GM19372 (cell line): ENCODE results near the gene MET.
"Not testable (repeated sequence)": the region's sequence is repeated elsewhere in the genome, so short reads cannot be mapped to it uniquely, and the experiment has no call there.

Experiments
- ATAC-seq: cut with Tn5 transposase; IDR thresholded peaks from one replicate; pipeline ENCODE4 v1.9.1; 2021; ENCODE audit warnings: mild to moderate bottlenecking, low read depth, moderate library complexity; ENCODE audit not compliant: unreplicated experiment

MET gene

DNA sequence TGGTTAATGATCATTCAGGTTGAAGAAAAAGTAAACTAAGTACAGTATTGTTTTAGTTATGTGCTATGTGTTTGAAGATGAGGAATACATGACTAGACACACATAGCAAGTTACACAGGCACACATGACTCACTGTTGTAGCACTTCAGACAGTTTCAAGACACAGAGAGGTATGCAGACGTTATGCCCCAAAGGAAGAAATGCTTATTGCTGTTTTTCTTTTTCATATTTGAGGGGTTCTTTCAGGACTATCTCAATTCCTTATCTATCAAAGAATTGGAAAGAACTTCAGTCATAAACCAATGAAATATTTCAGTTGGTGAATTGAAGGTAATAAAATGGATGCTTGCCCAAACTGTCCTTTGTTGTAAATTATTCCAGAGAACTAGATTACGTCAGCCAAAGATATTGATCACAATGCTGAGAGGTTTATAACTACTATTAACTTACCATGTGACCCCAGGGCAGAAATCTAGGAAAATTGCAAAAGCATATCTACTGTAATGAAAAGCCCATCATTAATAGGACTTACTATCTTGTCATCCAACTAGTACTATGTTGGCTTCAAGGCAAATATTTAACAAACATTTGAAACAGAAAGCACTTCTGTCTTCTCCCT is 129.2 kb downstream of the MET start:
- no peak for ATAC-seq

DNA sequence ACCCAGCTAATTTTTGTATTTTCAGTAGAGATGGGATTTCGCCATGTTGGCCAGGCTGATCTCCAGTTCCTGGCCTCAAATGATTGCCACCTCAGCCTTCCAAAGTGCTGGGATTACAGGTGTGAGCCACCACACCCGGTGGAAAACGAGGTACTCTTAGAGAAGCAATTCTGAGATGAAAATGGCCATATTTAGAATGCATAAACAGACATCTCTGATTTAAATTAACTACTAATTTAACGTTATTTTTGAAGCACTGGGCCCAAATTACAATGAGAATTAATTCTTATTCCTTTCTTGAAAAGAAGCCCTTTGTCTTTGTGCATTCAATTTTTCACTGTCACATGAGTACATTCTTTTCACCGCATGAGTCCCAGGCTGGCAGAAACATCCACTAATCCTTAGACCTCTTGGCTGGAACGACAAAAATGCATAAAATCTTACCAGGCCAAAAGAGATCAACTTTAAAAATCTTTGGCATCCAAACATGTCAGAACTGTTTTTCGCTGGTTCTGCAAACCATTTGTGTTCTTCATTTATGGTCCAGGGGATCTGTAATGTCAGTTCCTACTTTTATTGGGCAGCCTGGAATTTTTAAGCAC is 130.2 kb downstream of the MET start:
- no peak for ATAC-seq

DNA sequence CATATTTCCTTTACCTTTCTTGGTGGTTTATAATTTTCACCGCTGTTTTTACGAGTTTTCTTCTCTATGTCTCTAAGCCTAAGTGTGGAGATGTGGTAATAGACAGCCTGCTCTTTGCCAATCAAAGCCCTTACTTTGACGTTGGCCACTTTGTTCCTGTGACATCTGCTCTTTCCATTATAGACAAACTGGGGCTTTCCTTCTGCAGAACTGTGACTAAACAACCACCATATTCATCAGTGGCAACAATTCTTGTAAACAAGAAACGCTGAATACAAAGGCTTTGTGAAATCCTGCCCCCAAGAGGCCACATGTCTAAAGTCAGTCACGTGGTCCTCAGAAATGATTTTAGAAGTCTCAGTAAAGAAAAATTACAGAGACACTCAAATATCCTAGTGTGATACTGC is 130.8 kb downstream of the MET start:
- peak; percentile 90 for ATAC-seq

DNA sequence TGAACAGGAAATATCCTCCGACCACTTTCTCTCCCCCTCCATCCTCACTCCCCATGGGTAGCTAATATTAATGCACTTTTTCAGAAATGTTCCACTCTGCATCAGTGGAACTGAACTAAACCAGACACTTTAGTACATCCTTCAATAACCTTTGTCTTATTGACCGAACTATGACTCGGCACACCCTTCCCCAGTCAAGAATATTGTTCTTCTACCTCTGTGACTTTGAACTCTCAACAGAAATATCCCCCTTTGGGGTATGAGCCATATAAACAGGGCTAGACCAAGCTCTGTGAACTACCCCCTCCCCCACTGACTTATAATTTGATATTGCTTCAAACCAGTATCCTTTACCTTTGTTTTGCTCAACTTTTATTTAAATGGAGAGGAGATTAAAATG is 132.5 kb downstream of the MET start:
- ATAC-seq: no peak

DNA sequence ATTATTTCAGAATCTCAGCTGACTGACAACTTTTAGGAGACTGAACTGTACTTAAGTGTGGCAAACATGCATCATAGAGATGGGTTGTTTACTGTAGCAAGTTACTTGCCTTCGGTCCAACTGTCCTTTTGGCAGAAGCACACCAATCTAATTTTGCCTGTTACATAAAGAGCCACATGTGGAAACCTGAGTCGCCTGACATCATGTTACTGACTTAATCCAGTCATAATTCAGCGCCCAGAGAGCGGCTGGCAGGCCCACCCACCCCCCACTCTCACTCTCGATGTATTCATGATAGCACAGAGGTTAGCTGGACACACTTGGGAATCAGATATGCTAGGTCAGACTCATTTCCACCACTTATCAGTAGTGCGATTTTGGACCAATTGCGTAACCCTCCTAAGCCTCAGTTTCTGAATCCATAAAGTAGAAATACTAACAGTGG is 133.1 kb downstream of the MET start:
- ATAC-seq: no peak

DNA sequence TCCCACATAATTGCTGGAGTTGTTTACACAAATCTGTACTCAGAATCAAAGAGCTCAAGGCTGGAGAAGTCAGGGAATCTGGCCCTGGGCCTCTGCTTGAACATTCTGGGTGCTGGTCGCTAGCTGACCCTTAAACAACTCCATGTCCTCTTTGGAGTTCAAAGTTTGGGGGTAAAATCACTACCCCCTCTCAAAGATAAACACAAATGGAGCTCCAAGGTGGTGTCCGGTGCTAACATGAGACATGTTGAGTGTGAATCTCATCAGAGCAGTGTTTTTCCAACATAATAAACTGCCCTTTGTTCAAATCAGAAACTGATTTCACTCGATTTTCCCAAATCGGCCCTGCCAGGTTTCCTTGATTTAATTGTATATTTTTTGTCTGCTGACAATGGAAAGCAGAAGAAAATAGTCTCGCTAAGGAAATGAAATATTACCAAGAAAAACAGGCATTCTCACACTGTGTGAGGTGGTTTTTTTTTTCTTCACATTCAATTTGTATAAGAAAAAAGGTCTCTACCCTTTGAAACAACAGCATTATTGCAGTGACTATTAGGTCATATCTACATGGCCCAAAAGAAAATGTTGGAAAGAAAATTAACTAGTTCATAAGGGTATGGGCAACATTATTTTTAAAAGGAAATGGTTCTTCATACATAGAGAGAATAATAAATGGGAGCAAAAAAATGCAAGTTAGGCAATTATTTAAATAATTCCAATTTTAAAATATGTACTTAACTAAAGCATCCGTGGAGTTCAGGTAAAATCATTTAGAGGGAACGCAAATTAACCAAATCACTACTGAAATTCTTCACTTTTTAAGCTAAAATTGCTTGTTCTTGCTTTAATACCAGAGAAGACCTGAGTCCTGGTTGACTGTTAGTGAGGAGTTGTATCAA is 134.3 kb downstream of the MET start:
- ATAC-seq: no peak

DNA sequence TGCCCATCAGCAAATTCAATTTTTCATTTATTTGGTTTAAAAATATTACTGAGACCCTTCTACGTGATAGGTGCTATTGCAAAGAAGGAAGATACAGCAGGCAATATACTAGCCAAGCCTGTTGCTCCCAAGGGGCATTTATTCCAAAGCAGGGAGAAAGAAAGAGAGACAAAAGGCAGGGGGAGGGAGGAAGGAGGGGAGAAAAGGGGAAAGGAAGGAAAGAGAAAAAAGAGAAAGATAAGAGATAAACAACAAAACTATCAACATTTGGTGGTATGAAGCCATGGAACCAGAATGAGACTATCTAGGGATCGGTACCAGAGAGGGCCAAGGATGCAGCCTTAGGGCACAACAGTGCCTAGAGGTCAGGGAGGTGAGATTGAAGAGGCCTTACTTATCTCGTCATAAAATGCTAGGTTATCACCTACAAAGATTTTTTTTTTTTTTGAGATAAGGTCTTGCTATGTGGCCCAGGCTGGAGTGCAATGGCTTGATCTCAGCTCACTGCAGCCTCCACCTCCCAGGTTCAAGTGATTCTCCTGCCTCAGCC is 135.1 kb downstream of the MET start:
- ATAC-seq: no peak

DNA sequence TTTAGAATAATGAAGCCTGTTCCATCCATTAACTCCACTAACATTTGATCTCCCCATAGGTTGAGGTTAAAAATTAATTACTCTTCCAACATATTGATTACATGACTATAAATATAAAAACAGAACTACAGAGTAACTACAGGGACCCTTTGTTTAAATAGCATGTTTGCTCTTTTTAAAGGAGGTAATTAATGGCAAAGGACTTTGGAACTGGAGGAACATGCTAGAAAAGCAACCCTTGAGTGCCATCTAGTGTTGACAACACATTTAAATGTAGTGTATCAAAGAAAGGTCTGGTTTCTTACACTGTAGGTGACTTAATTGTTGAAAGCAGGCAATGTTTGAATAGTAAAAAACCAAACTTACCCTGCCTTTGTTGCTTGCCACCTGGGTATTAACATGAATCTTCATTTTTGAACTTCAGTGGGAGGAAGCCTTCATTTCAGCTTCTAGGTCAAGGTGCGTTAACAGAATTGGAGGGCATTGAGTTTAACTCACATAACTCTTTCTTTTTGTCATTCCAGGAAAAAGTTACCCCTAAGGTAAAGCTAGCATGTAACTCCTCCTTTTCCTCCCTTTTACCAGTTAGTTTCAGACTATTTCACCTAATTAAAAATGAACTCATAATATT is 137.8 kb downstream of the MET start:
- ATAC-seq: no peak

DNA sequence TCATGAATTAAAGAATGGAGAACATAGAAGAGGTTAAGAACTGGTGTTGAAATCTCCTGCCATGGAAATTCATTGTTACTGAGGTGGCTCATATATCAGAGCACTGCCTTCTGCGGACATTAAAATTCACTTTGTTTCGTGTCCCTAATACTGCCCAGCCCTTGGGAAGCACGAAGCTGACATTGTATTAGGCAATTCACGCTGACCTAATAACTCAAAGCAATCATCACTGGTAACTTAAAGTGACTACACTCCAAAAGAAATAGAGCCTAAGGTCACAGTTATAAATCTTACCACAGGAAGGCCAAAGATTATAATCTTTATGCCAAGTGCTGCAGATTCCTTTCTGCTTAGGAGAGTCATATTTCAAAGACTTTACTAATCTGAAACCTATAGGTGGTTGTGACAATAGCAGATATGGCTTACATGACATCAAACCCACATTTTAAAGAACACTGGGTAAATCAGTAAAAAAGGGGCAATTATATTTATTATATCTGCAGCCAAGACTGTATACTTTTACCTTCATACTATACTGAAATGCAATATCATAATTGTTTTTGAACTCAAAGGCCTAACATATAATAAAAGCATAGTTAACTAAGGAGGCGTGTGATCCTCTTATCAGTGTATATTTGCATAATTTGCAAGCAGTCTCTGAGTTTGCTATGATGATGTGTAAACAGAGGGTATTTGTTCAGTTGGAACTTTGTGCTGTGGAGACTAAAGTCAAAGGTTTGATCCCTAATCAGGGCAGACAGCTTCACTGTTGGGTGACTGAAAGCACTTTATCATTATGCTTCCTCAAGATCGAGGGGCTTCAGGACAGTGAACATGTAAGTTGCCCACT is 138.5 kb downstream of the MET start:
- no peak for ATAC-seq

DNA sequence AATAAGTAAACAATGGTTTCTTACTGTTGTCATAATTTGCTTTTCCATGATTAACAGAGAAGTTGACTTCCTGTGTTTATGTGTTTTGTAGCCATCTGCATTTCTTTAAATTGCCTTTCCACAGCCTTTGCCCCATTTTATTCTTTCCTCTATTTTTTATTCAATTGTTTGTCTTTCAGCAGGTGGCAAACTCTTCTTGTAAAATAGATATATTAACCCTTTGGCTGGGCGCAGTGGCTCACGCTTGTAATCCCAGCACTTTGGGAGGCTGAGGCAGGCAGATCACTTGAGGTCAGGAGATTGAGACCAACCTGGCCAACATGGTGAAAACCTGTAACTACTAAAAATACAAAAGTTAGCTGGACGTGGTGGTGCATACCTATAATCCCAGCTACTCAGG is 139.8 kb downstream of the MET start:
- ATAC-seq: no peak

DNA sequence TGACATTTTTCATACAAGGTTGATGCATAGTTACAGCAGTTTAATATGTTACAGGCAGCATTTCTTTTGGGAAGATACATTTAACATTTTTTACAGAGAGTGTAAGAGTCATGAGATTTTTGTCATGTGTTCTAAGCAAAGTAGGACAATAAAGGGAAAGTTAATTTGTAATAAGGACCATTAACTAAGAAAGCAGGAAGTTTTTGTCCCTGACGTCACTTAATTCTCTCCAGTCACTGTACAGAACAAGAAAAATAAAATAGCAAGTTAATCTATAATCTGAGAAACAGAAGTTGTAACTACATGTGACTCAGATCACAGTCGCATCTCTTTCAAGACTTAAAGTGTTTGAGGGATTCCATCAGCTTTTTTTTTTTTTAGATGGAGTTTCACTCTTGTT is 140.9 kb downstream of the MET start:
- ATAC-seq: no peak

DNA sequence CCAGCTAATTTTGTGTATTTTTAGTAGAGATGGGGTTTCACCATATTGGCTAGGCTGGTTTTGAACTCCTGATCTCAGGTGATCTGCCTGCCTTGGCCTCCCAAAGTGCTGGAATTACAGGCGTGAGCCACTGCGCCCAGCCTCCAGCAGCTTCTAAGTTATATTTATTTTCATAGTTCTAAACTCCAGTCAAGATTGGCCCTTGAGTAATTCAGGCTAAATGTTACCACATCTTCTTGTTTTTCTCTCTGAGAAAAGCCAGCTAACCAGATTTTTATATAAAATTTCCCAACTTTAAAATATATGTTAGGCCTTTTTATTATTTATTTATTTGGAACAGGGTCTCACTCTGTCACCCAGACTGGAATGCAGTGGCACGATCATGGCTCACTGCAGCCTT is 141.4 kb downstream of the MET start:
- ATAC-seq: not testable (repeated sequence)

DNA sequence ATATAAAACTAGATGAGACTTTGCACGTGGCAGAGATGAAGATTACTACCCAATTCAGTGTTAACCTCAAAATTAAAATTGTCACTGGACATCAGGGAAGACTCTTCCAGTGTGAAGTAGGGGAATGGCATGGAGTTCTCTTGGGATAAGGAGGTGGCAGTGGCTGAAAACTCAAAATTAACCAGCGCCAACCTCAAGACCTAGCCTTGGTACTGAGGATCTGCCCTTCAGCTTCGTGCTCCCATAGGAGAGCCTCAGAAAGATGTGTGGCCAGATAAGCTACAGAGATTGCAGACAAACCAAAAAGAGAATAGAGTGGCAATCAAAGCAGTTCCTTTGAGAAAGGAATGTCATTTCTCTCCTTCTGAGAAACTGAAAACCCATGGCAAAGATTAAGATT is 143.0 kb downstream of the MET start:
- no peak for ATAC-seq

DNA sequence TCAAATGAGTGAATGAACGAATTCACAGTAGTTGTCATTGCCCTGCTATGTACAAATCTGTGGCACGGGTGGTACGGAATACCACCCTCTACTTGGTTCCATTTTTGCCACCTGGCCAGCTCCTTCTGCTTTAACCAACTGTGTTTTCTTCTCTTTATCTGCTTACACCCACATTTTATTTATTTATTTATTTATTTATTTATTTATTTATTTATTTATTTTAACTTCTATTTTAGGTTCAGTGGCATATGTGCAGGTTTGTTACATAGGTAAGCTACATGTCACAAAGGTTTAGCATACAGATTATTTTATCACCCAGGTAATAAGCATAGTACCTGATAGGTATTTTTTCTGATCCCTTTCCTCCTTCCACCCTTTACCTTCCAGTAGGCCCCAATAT is 148.2 kb downstream of the MET start:
- ATAC-seq: no peak

DNA sequence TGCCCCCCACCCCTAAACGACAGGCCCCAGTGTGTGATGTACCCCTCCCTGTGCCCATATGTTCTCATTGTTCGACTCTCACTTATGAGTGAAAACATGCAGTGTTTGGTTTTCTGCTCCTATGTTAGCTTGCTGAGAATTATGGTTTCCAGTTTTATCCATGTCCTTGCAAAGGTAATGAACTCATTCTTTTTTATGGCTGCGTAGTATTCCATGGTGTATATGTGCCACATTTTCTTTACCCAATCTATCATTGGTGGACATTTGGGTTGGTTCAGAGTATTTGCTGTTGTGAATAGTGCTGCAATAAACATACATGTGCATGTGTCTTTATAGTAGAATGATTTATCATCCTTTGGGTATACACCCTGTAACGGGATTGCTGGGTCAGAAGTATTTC is 149.7 kb downstream of the MET start:
- ATAC-seq: not testable (repeated sequence)

DNA sequence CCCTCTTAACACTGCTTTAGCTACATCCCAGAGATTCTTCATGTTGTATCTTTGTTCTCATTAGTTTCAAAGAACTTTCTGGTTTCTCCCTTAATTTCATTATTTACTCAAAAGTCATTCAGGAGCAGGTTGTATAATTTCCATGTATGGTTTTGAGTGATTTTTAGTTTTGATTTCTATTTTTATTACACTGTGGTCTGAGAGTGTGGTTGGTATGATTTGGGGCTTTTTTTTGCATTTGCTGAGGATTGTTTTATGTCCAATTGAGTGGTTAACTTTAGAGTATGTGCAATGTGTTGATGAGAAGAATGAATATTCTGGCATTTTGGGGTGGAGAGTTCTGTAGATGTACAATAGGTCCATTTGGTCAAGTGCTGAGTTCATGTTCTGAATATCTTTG is 152.5 kb downstream of the MET start:
- no peak for ATAC-seq

DNA sequence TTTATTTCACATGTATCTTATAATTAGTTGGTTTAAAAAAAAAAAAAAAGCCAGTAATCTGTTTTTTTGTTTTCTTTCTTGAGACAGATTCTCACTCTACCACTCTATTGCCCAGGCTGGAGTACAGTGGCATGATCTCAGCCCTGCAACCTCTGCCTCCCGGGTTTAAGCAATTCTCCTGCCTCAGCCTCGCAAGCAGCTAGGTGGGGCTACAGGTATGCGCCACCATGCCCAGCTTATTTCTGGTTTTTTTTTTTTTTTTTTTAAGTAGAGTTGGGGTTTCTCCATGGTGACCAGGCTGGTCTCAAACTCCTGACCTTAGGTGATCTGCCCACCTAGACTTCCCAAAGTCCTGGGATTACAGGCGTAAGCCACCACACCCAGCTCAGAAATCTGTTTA is 156.3 kb downstream of the MET start:
- ATAC-seq: no peak

DNA sequence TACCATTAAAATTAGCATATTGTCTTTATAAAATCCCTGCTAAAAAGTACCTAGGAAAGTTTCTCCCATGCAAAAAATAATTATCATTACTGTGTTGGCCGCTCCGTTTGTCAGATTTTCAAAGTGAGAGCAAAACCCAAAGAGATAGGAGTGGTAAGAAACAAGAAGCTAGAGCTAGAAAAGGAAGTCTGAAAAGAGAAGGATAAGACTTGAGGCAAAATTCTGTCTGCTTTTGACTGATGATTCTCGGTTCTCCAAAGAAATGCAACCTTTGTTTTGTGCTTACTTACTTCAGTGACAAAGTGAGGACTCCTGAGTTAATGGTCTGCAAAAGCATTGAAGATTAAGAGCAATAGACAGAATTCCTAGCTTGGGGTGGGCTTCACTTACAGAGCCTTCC is 157.0 kb downstream of the MET start:
- ATAC-seq: no peak

DNA sequence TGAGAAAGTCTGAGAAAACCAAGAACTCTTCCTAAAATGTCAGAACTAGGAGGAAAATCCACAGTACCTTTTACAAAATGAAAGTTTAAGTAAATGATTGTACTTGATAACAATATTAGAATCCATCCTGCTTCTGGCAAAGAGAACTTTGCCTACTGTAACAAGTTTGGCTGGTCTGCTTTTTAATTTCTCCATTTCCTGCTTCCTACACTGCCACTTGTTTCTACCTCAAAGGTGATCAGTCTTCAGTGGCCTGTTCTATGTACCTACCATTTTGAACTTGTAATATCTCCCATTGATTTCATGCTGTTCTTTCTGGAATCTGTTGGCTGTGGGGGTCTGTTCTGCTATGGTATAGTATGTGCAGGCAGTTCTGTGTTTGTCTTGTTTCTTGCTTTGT is 157.5 kb downstream of the MET start:
- no peak for ATAC-seq

DNA sequence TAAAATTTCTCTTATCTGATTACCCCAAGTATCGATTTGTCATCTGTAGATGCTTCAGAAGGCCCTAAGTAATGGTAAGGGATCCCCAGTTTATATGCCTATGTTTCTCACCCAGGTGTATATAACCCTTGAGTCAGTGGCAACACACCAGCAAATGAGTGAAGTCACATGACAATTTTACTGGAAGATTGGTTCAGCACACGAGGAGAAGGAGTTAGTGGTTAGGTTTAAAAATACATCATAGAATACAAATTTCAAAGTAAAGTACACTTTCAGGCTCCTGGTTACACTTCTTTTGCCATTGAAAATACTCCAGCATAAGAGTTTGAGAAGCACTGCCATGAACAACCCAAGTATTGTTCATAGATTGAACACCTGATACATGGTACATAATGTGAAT is 160.7 kb downstream of the MET start:
- no peak for ATAC-seq
